Ishikawa (cell line): ENCODE measurements around the gene FTO.

ENCODE experiments used
- CEBPB ChIP-seq: IDR thresholded peaks from 2 replicates; pipeline ENCODE4 v1.6.1; 2012
- EP300 ChIP-seq: IDR thresholded peaks from 2 replicates; pipeline ENCODE4 v1.6.1; 2012; ENCODE audit warnings: borderline replicate concordance
- RAD21 ChIP-seq: IDR thresholded peaks from 2 replicates; pipeline ENCODE4 v1.6.1; 2012; ENCODE audit warnings: low read depth
- TEAD4 ChIP-seq: IDR thresholded peaks from 2 replicates; pipeline ENCODE4 v1.6.1; 2012
- YY1 ChIP-seq: IDR thresholded peaks from 2 replicates; pipeline ENCODE4 v1.6.1; 2012; ENCODE audit warnings: low read depth
- TF ChIP-seq, protein P1 (sequence below): IDR thresholded peaks from 2 replicates; pipeline ENCODE4 v1.6.1; 2012; ENCODE audit warnings: low read depth, mild to moderate bottlenecking

GRCh38 chr16:53779186-53779585 is 75.2 kb downstream of the FTO start:
- TF ChIP-seq, protein P1, sequence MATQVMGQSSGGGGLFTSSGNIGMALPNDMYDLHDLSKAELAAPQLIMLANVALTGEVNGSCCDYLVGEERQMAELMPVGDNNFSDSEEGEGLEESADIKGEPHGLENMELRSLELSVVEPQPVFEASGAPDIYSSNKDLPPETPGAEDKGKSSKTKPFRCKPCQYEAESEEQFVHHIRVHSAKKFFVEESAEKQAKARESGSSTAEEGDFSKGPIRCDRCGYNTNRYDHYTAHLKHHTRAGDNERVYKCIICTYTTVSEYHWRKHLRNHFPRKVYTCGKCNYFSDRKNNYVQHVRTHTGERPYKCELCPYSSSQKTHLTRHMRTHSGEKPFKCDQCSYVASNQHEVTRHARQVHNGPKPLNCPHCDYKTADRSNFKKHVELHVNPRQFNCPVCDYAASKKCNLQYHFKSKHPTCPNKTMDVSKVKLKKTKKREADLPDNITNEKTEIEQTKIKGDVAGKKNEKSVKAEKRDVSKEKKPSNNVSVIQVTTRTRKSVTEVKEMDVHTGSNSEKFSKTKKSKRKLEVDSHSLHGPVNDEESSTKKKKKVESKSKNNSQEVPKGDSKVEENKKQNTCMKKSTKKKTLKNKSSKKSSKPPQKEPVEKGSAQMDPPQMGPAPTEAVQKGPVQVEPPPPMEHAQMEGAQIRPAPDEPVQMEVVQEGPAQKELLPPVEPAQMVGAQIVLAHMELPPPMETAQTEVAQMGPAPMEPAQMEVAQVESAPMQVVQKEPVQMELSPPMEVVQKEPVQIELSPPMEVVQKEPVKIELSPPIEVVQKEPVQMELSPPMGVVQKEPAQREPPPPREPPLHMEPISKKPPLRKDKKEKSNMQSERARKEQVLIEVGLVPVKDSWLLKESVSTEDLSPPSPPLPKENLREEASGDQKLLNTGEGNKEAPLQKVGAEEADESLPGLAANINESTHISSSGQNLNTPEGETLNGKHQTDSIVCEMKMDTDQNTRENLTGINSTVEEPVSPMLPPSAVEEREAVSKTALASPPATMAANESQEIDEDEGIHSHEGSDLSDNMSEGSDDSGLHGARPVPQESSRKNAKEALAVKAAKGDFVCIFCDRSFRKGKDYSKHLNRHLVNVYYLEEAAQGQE, result no peak
- TF ChIP-seq TEAD4 (no peak), EP300 (no peak), RAD21 (no peak), CEBPB (no peak), YY1 (no peak)
